Measurements from ENCODE around the gene ELAVL3. TPM values are rescaled to one million over a fixed set of nuclear protein-coding genes. Genes with fewer than 3 reads are reported as not detected.

The ELAVL3 gene
- polyA plus RNA-seq, 3 donors: not detected

GRCh38 chr19:11458236-11458900, 22.5 kb downstream of the ELAVL3 start:
- H3K4me2 ChIP-seq (replicated peaks; ENCODE audit: extremely low read depth, low read length, poor library complexity, severe bottlenecking): no peak overlapping the region
- H3K9me3 ChIP-seq (replicated peaks in 1 of 2; ENCODE audit: control insufficient read depth in 1 of 2, insufficient read depth in 1 of 2, low read length in 2 of 2): no peaks in the 10 kb centered on the region
- no peak overlapping the region for H3K4me3 ChIP-seq (replicated peaks in 1 of 3; ENCODE audit: low read depth in 2 of 3, low read length in 3 of 3)
- no peak overlapping the region for H2AFZ ChIP-seq (ENCODE audit: insufficient read depth, low read depth, low read length, poor library complexity, severe bottlenecking)
- H3K27ac ChIP-seq (ENCODE audit: low read depth in 1 of 2, low read length in 2 of 2): no peak overlapping the region
- no peak for DNase-seq
- Mint-ChIP-seq H3K4me3 (peak overlapping the region in 1 of 2 donors; percentile 26), H3K4me1 (no peaks in the 10 kb centered on the region), H3K9me3 (peaks cover 0 to 7% (median 0%) of the 10 kb centered on the region in 7 donors), H3K27me3 (ENCODE audit: low read depth in 3 of 3) (peaks cover 1 to 15% (median 11%) of the 10 kb centered on the region in 3 donors), H3K27ac (no peak overlapping the region), H3K36me3 (no peaks in the 10 kb centered on the region)
- WGBS (ENCODE audit: insufficient coverage): 91% methylated on average over 18 of the region's 19 CpGs
- no peak overlapping the region for H3K9ac ChIP-seq (ENCODE audit: insufficient read depth, low read length, poor library complexity, severe bottlenecking)
- intact Hi-C loops (cut with micrococcal nuclease): no loop called here
- no peaks in the 10 kb centered on the region for H3K4me1 ChIP-seq (ENCODE audit: control insufficient read depth in 1 of 2, insufficient read depth in 2 of 2, low read length in 2 of 2)
- H3K27me3 ChIP-seq (ENCODE audit: control insufficient read depth in 2 of 2, insufficient read depth in 2 of 2, low read length in 2 of 2): no peaks in the 10 kb centered on the region
- TF ChIP-seq CTCF (IDR thresholded peaks at IDR 0.05): no peak
- H3K79me2 ChIP-seq (ENCODE audit: insufficient read depth, low read length): no peaks in the 10 kb centered on the region
- H3K36me3 ChIP-seq (replicated peaks in 1 of 2; ENCODE audit: control insufficient read depth in 1 of 2, insufficient read depth in 2 of 2, low read length in 2 of 2): no peaks in the 10 kb centered on the region
- H4K20me1 ChIP-seq (ENCODE audit: insufficient read depth, low read length): no peaks in the 10 kb centered on the region

- peak overlapping the region in 1 of 2 donors; percentile 26 for H3K4me3 Mint-ChIP-seq
- Histone ChIP-seq H3K27ac (ENCODE audit: low read depth in 1 of 2, low read length in 2 of 2) (no peak overlapping the region), H3K9me3 (replicated peaks in 1 of 2; ENCODE audit: control insufficient read depth in 1 of 2, insufficient read depth in 1 of 2, low read length in 2 of 2) (no peaks in the 10 kb centered on the region), H3K4me3 (replicated peaks in 1 of 3; ENCODE audit: low read depth in 2 of 3, low read length in 3 of 3) (no peak overlapping the region), H3K9ac (ENCODE audit: insufficient read depth, low read length, poor library complexity, severe bottlenecking) (no peak overlapping the region), H3K36me3 (replicated peaks in 1 of 2; ENCODE audit: control insufficient read depth in 1 of 2, insufficient read depth in 2 of 2, low read length in 2 of 2) (no peaks in the 10 kb centered on the region), H2AFZ (ENCODE audit: insufficient read depth, low read depth, low read length, poor library complexity, severe bottlenecking) (no peak overlapping the region), H4K20me1 (ENCODE audit: insufficient read depth, low read length) (no peaks in the 10 kb centered on the region), H3K4me2 (replicated peaks; ENCODE audit: extremely low read depth, low read length, poor library complexity, severe bottlenecking) (no peak overlapping the region), H3K4me1 (ENCODE audit: control insufficient read depth in 1 of 2, insufficient read depth in 2 of 2, low read length in 2 of 2) (no peaks in the 10 kb centered on the region), H3K79me2 (ENCODE audit: insufficient read depth, low read length) (no peaks in the 10 kb centered on the region), H3K27me3 (ENCODE audit: control insufficient read depth in 2 of 2, insufficient read depth in 2 of 2, low read length in 2 of 2) (no peaks in the 10 kb centered on the region)
- peaks cover 0 to 7% (median 0%) of the 10 kb centered on the region in 7 donors for H3K9me3 Mint-ChIP-seq
- H3K4me1 Mint-ChIP-seq: no peaks in the 10 kb centered on the region
- WGBS (ENCODE audit: insufficient coverage): 89% methylated on average over 12 of the region's 20 CpGs
- no peaks in the 10 kb centered on the region for H3K36me3 Mint-ChIP-seq
- H3K27me3 Mint-ChIP-seq (ENCODE audit: low read depth in 3 of 3): peaks cover 1 to 15% (median 11%) of the 10 kb centered on the region in 3 donors
- no peak for DNase-seq
- intact Hi-C loops (cut with micrococcal nuclease): no loop called here
- no peak overlapping the region for H3K27ac Mint-ChIP-seq
- no peak for TF ChIP-seq CTCF (IDR thresholded peaks at IDR 0.05)
Observed at GRCh38 chr19:11457831-11458230, 23.0 kb downstream of the ELAVL3 start.

Measured in CD14-positive monocyte (primary cell).